ENCODE measurements around the gene KLC1. TPM values are rescaled to one million over a fixed set of nuclear protein-coding genes. Genes with fewer than 3 reads are reported as not detected.

Gene KLC1
- total RNA-seq, 1 experiment from 2014 or later = 163 TPM

- Histone ChIP-seq H3K36me3 (ENCODE audit: insufficient read depth, low read length, poor library complexity, severe bottlenecking) (peaks cover 16% of the 10 kb centered on the region), H3K4me1 (ENCODE audit: insufficient read depth, low read length, poor library complexity, severe bottlenecking) (no peaks in the 10 kb centered on the region), H3K4me3 (ENCODE audit: low read depth, low read length, poor library complexity, severe bottlenecking) (no peak overlapping the region), H3K27me3 (replicated peaks; ENCODE audit: insufficient read depth, low read depth, low read length, poor library complexity) (no peaks in the 10 kb centered on the region), H3K27ac (ENCODE audit: low read depth, low read length, poor library complexity, severe bottlenecking) (no peak overlapping the region), H3K9me3 (ENCODE audit: low read depth, low read length, poor library complexity, severe bottlenecking) (no peaks in the 10 kb centered on the region)
- CTCF ChIA-PET = no interaction called here
- intact Hi-C loops (cut with micrococcal nuclease; ENCODE audit: unreplicated experiment) = no loop called here
- POLR2A ChIA-PET (ENCODE audit: low non-redundant PET) = no interaction called here
- no peak for DNase-seq (ENCODE audit: low spot score)
- BruUV-seq (replicated peaks) = no TSS peak
- TF ChIP-seq CTCF (conservative IDR thresholded peaks at IDR 0.05; ENCODE audit: low read depth, low read length) (no peak), EZH2 (IDR thresholded peaks at IDR 0.05; ENCODE audit: borderline replicate concordance, low read depth, low read length, poor library complexity, severe bottlenecking) (no peak)
Measured at GRCh38 chr14:103736546-103737431, 107.8 kb downstream of the KLC1 start.

- no peaks in the 10 kb centered on the region for H3K9me3 ChIP-seq (ENCODE audit: low read depth, low read length, poor library complexity, severe bottlenecking)
- intact Hi-C loops (cut with micrococcal nuclease; ENCODE audit: unreplicated experiment) = no loop called here
- ChIA-PET POLR2A (ENCODE audit: low non-redundant PET) (no interaction called here), CTCF (no interaction called here)
- TF ChIP-seq EZH2 (IDR thresholded peaks at IDR 0.05; ENCODE audit: borderline replicate concordance, low read depth, low read length, poor library complexity, severe bottlenecking) (no peak), CTCF (conservative IDR thresholded peaks at IDR 0.05; ENCODE audit: low read depth, low read length) (no peak)
- H3K4me3 ChIP-seq (ENCODE audit: low read depth, low read length, poor library complexity, severe bottlenecking) = no peak overlapping the region
- no peak for DNase-seq (ENCODE audit: low spot score)
- H3K4me1 ChIP-seq (ENCODE audit: insufficient read depth, low read length, poor library complexity, severe bottlenecking) = no peaks in the 10 kb centered on the region
- H3K27ac ChIP-seq (ENCODE audit: low read depth, low read length, poor library complexity, severe bottlenecking) = no peak overlapping the region
- peaks cover 15% of the 10 kb centered on the region for H3K36me3 ChIP-seq (ENCODE audit: insufficient read depth, low read length, poor library complexity, severe bottlenecking)
- H3K27me3 ChIP-seq (replicated peaks; ENCODE audit: insufficient read depth, low read depth, low read length, poor library complexity) = no peaks in the 10 kb centered on the region
- no TSS peak for BruUV-seq (replicated peaks)
Measured at GRCh38 chr14:103737432-103738045, 108.5 kb downstream of the KLC1 start.

GRCh38 chr14:103738166-103738565, 109.2 kb downstream of the KLC1 start:
- H3K36me3 ChIP-seq (ENCODE audit: insufficient read depth, low read length, poor library complexity, severe bottlenecking) = peaks cover 9% of the 10 kb centered on the region
- ChIA-PET CTCF (no interaction called here), POLR2A (ENCODE audit: low non-redundant PET) (no interaction called here)
- H3K9me3 ChIP-seq (ENCODE audit: low read depth, low read length, poor library complexity, severe bottlenecking) = no peaks in the 10 kb centered on the region
- no peaks in the 10 kb centered on the region for H3K27me3 ChIP-seq (replicated peaks; ENCODE audit: insufficient read depth, low read depth, low read length, poor library complexity)
- no peak overlapping the region for H3K4me3 ChIP-seq (ENCODE audit: low read depth, low read length, poor library complexity, severe bottlenecking)
- intact Hi-C loops (cut with micrococcal nuclease; ENCODE audit: unreplicated experiment) = no loop called here
- H3K27ac ChIP-seq (ENCODE audit: low read depth, low read length, poor library complexity, severe bottlenecking) = no peak overlapping the region
- BruUV-seq (replicated peaks) = no TSS peak
- no peak for DNase-seq (ENCODE audit: low spot score)
- no peak for TF ChIP-seq EZH2 (IDR thresholded peaks at IDR 0.05; ENCODE audit: borderline replicate concordance, low read depth, low read length, poor library complexity, severe bottlenecking)
- TF ChIP-seq CTCF (conservative IDR thresholded peaks at IDR 0.05; ENCODE audit: low read depth, low read length) = no peak
- no peaks in the 10 kb centered on the region for H3K4me1 ChIP-seq (ENCODE audit: insufficient read depth, low read length, poor library complexity, severe bottlenecking)
